HepG2 (cell line): ENCODE measurements around the gene IFT22. TPM values are rescaled to one million over a fixed set of nuclear protein-coding genes. Genes with fewer than 3 reads are reported as not detected.
A peak's percentile ranks its signal among the peaks of the same experiment; 100 is the strongest.

Experiments used
- KLF9 ChIP-seq: IDR thresholded peaks from 2 replicates; pipeline ENCODE4 v1.6.1; 2016; ENCODE audit warnings: low read depth
- PAX8 ChIP-seq: sonication (generic); formaldehyde crosslinking; IDR thresholded peaks from 2 replicates; pipeline ENCODE4 v1.8.0; 2022; ENCODE audit warnings: mild to moderate bottlenecking, missing genetic modification reagents, borderline replicate concordance
- PHF21A ChIP-seq: sonication (generic); formaldehyde crosslinking; IDR thresholded peaks from 2 replicates; pipeline ENCODE4 v1.5.0; 2020; ENCODE audit warnings: mild to moderate bottlenecking, missing genetic modification reagents
- ZFY ChIP-seq: sonication (generic); formaldehyde crosslinking; IDR thresholded peaks from 2 replicates; pipeline ENCODE4 v1.4.0; 2020; ENCODE audit warnings: missing genetic modification reagents
- ZNF510 ChIP-seq: sonication (generic); formaldehyde crosslinking; IDR thresholded peaks from 2 replicates; pipeline ENCODE4 v1.4.0; 2020; ENCODE audit warnings: low read depth, mild to moderate bottlenecking, missing genetic modification reagents
- ZNF543 ChIP-seq: sonication (generic); formaldehyde crosslinking; IDR thresholded peaks from 2 replicates; pipeline ENCODE4 v1.4.0; 2020; ENCODE audit warnings: mild to moderate bottlenecking, missing genetic modification reagents
- ZNF790 ChIP-seq: sonication (generic); formaldehyde crosslinking; IDR thresholded peaks from 2 replicates; pipeline ENCODE4 v1.8.0; 2022; ENCODE audit warnings: missing genetic modification reagents, mild to moderate bottlenecking, borderline replicate concordance
- polyA plus RNA-seq, 8 experiments: library from polyadenylated mRNA; depleted of rRNA in 3 of 8; stranded (reverse) in 7 of 8; unstranded in 1 of 8; fragments of >200 nt; fragmentation: Illumina TruSeq in 4 of 8; extraction: Trizol in 4 of 8; gene quantifications; 2 replicates each; pipeline versions ENCODE4 v1.2.1 to v1.2.3, GENCODE V29; 2011 to 2016; ENCODE audit warnings: low read depth in 4 of 8, missing spikeins in 1 of 8, mixed read lengths in 1 of 8; ENCODE audit not compliant: insufficient read depth in 1 of 8
- total RNA-seq, 5 experiments: library from RNA; depleted of rRNA; stranded (reverse); fragments of >200 nt; fragmentation: Illumina TruSeq; extraction: Trizol; gene quantifications; 2 replicates each; pipeline ENCODE4 v1.2.3, GENCODE V29; 2016; ENCODE audit warnings: low read depth in 1 of 5
- TF ChIP-seq, protein P1 (sequence below): sonication (generic); formaldehyde crosslinking; conservative IDR thresholded peaks from 2 replicates; pipeline ENCODE4 v1.4.0; 2020; ENCODE audit warnings: missing genetic modification reagents
- TF ChIP-seq, protein P2 (sequence below): sonication (generic); formaldehyde crosslinking; IDR thresholded peaks from 2 replicates; pipeline ENCODE4 v1.9.0; 2021; ENCODE audit warnings: mild to moderate bottlenecking, missing genetic modification reagents

The IFT22 gene
- total and polyA plus RNA-seq, 2 of the 13 experiments (the other 11 are each of a cell fraction or from before 2014, with no cell fraction given): 8.9 to 14.5 TPM

DNA sequence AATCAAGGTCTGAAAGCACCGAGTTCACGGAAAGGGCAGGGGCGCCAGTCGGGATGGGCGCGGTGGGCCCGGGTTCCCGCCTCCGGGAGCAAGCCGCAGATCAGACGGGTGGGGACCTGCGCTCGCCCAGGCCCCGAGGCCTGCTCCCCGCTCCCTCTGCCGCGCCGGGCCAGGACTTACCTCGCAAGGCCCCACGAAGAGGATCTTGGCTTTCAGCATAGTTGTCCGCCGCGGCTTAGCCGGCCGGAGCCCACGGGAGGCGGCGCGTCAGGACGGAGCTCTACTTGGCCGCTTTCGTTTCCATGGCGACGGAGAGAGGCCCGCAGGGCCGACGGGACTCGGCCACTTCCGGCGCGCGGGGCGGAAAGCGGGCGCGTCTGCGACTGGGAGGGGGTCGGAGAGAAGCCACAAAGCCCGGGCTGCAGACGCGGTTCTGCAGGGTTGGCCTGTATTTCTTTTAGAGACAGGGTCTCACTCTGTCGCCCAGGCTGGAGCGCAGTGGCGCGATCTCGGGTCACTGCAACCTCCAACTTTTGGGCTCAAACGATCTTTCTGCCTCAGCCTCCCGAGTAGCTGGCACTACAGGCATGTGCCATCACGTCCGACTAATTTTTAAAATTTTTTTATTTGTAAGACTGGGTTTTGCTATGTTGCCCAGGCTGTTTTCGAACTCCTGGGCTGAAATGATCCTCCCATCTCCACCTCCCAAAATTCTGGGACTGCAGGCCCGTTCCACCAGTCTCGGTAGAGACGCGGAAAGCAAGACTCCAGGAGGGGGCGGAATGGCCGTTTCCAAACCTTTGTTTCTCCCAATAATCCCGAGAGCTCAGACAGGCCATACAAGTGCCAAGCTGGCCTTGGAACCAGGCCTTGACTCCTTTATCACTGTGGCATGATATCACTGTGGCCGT lies at the start of gene IFT22 (continued):
- TF ChIP-seq ZNF790 (CRISPR knock-in tag) (no peak), ZNF510 (no peak), KLF9 (CRISPR knock-in tag) (no peak), ZFY (CRISPR knock-in tag) (peak; percentile 84), PHF21A (CRISPR knock-in tag) (no peak), ZNF543 (CRISPR knock-in tag) (no peak), PAX8 (no peak)
- TF ChIP-seq, protein P1, sequence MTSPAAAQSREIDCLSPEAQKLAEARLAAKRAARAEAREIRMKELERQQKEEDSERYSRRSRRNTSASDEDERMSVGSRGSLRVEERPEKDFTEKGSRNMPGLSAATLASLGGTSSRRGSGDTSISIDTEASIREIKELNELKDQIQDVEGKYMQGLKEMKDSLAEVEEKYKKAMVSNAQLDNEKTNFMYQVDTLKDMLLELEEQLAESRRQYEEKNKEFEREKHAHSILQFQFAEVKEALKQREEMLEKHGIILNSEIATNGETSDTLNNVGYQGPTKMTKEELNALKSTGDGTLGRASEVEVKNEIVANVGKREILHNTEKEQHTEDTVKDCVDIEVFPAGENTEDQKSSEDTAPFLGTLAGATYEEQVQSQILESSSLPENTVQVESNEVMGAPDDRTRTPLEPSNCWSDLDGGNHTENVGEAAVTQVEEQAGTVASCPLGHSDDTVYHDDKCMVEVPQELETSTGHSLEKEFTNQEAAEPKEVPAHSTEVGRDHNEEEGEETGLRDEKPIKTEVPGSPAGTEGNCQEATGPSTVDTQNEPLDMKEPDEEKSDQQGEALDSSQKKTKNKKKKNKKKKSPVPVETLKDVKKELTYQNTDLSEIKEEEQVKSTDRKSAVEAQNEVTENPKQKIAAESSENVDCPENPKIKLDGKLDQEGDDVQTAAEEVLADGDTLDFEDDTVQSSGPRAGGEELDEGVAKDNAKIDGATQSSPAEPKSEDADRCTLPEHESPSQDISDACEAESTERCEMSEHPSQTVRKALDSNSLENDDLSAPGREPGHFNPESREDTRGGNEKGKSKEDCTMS: no peak
- TF ChIP-seq, protein P2, sequence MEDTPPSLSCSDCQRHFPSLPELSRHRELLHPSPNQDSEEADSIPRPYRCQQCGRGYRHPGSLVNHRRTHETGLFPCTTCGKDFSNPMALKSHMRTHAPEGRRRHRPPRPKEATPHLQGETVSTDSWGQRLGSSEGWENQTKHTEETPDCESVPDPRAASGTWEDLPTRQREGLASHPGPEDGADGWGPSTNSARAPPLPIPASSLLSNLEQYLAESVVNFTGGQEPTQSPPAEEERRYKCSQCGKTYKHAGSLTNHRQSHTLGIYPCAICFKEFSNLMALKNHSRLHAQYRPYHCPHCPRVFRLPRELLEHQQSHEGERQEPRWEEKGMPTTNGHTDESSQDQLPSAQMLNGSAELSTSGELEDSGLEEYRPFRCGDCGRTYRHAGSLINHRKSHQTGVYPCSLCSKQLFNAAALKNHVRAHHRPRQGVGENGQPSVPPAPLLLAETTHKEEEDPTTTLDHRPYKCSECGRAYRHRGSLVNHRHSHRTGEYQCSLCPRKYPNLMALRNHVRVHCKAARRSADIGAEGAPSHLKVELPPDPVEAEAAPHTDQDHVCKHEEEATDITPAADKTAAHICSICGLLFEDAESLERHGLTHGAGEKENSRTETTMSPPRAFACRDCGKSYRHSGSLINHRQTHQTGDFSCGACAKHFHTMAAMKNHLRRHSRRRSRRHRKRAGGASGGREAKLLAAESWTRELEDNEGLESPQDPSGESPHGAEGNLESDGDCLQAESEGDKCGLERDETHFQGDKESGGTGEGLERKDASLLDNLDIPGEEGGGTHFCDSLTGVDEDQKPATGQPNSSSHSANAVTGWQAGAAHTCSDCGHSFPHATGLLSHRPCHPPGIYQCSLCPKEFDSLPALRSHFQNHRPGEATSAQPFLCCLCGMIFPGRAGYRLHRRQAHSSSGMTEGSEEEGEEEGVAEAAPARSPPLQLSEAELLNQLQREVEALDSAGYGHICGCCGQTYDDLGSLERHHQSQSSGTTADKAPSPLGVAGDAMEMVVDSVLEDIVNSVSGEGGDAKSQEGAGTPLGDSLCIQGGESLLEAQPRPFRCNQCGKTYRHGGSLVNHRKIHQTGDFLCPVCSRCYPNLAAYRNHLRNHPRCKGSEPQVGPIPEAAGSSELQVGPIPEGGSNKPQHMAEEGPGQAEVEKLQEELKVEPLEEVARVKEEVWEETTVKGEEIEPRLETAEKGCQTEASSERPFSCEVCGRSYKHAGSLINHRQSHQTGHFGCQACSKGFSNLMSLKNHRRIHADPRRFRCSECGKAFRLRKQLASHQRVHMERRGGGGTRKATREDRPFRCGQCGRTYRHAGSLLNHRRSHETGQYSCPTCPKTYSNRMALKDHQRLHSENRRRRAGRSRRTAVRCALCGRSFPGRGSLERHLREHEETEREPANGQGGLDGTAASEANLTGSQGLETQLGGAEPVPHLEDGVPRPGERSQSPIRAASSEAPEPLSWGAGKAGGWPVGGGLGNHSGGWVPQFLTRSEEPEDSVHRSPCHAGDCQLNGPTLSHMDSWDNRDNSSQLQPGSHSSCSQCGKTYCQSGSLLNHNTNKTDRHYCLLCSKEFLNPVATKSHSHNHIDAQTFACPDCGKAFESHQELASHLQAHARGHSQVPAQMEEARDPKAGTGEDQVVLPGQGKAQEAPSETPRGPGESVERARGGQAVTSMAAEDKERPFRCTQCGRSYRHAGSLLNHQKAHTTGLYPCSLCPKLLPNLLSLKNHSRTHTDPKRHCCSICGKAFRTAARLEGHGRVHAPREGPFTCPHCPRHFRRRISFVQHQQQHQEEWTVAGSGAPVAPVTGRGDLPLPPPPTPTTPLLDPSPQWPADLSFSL (CRISPR knock-in tag): no peak
- TF ChIP-seq, all 625 proteins: peak for 119
